NCI-H1417 treated with DMSO at 0.1 percent for 48 hours (cell line): Measurements from ENCODE around the gene NFILZ.
"Not testable (repeated sequence)": the region's sequence is repeated elsewhere in the genome, so short reads cannot be mapped to it uniquely, and the experiment has no call there.

ENCODE experiments used
- DNase-seq: peaks from one replicate; lab custom pipeline; 2025; lab: John Stamatoyannopoulos, UW

Gene NFILZ

DNA sequence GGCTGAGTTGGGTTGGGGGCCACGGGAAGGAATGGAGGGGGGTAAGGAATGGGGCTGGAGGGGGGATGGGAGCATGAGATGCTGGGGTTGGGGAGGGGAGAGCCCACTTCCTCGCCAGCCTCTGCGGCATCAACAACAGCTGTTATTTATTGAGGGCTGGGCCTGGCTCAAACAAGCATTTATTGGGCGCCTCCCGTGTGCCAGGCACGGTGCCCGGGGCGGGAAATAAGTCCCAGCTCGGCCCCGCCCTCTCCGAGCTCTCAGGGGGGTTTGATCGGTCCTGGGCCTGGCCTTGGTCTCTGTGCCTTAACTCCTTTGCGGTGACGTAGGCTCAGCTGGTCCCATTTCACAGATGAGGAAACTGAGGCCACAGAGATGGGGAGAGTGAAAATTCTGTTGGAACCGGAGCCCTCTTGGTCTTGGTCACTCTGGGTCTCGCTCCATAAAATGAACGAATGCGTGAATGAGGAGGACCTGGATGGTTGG lies 19.0 kb upstream of the NFILZ start:
- no peak for DNase-seq

DNA sequence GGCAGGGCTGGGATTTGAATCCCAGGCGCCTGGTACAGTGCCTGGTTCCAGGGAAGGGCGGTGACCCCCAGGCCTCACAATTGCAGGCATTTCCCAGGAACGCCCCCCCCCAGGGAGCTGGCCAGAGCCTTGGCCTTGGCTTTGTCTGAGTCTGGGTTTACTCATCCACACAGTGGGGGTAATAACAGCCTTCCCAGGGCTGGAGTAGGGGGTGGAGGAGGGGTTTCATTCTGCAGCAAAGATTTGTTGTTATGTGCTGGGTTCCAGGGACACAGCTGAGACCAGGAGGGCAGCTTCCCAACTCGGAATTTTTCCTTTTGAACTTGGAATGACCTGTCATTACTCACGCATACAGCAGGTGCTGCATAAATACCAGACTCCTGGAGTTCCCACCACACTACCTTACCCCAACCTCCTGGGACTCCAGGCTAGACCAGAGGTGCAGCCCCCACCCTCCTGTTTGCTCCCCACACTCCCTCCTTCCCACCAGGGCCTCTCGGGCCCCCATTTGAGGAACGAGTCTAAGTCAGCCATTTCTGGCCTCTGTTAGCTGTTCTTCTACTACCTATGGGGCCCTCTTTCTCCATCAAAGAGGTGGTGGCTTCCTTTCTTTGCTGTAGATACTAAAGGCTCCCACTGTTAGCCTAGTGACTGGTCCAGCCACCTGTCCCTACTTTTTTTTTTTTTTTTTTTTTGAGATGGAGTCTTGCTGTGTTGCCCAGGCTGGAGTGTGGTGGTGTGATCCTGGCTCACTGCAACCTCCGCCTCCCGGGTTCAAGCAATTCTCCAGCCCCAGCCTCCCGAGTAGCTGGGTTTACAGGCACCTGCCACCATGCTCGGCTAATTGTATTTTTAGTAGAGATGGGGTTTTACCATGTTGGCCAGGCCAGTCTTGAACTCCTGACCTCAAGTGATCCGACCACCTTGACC lies 18.3 kb upstream of the NFILZ start:
- no peak for DNase-seq

GRCh38 chr19:8612807-8613171 lies 17.6 kb upstream of the NFILZ start:
- no peak for DNase-seq

- DNase-seq, result no peak
Measured at GRCh38 chr19:8614455-8614854, 16.0 kb upstream of the NFILZ start.

DNA sequence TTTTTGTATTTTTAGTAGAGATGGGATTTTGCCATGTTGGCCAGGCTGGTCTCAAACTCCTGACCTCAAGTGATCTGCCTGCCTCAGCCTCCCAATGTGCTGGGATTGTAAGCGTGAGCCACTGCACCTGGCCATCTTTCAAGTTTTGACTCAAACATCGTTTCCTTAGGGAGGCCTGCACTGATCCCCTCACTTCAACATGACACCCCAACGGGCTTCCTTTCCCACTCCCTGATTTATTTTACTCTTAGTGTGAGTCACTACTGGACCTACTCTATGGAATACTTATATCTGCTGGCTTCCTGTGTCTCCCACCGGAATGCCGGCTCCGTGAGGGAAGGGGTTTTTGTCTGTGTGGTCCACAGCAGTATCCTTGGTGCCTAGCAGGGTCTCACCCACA lies 15.4 kb upstream of the NFILZ start:
- DNase-seq, result no peak

DNA sequence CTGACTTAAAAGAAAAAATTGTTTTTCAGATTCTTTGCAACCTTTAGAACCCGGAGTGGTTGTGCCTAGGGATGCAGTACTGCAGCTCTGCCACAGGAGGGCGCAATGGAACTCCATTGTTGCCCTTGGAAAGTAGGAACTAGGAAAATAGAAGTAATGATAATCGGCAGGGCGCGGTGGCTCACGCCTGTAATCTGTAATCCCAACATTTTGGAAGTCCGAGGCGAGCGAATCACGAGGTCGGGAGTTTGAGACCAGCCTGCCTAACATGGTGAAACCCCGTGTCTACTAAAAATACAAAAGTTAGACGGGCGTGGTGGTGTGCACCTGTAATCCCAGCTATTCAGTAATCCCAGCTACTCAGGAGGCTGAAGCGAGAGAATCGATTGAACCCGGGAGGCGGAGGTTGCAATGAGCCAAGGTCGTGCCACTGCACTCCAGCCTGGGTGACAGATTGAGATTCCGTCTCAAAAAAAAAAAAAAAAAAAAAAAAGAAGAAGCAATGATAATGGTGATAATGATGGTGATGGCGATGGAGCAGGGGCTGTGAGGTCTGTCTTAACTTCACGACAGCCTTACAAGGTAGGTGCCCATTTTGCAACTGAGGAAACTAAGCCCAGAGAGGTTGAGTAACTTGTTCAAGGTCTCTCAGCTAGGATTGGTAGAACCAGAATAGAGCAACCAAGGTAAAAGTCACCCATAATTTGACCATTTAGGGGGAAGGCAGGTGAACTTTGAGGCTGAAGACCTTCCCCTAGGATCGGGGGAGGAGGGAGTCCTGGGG lies 14.4 kb upstream of the NFILZ start:
- no peak for DNase-seq

DNA sequence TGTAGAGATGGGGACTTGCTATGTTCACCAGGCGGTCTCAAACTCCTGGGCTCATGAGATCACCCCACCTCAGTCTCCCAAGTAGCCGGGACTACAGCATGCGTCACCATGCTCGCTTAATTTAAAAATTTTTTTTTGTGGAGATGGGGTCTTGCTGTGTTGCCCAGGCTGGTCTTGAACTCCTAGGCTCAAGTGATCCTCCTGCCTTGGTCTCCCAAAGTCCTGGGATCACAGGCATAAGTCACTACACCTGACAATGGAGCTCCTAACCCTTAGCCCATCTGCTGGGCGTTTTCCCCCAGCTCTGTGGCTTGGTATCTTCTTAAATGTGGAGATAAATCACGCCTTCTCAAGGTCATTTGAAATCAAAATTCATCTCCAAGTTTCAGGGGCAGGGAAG lies 13.6 kb upstream of the NFILZ start:
- DNase-seq, result no peak

DNA sequence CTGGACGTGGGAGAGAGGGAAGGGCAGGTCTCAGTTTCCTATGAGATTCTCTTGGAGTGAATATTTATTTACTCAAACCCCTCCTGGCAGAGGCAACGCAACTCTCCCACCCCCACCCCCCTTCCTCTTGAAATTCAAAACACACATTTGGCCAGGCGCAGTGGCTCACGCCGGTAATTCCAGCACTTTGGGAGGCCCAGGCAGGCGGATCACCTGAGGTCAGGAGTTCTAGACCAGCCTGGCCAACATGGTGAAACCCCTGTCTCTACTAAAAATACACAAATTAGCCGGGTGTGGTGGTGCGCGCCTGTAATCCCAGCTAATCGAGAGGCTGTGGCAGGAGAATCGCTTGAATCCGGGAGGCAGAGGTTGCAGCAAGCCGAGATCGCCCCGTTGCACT lies 13.1 kb upstream of the NFILZ start:
- DNase-seq, result not testable (repeated sequence)

- no peak for DNase-seq
Measured at GRCh38 chr19:8617984-8618383, 12.4 kb upstream of the NFILZ start.

GRCh38 chr19:8618751-8619150 lies 11.7 kb upstream of the NFILZ start:
- DNase-seq, result no peak

GRCh38 chr19:8622886-8623285 lies 7.5 kb upstream of the NFILZ start:
- DNase-seq, result not testable (repeated sequence)

DNA sequence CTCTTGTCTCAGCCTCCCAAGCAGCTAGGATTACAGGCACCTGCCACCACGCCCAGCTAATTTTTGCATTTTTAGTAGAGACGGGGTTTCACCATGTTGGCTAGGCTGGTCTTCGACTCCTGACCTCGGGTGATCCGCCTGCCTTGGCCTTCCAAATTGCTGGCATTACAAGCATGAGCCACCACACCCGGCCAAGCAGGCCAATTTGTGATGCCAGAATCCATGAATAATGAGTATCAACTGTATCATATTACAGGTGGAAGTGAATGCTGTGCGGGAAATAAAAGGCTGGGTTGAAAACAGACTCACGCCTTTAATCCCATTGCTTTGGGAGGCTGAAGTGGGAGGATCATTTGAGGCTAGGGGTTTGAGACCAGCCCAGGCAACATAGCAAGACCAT lies 3.6 kb upstream of the NFILZ start:
- DNase-seq, result no peak

- no peak for DNase-seq
Measured at GRCh38 chr19:8629184-8629583, 1.2 kb upstream of the NFILZ start.

DNA sequence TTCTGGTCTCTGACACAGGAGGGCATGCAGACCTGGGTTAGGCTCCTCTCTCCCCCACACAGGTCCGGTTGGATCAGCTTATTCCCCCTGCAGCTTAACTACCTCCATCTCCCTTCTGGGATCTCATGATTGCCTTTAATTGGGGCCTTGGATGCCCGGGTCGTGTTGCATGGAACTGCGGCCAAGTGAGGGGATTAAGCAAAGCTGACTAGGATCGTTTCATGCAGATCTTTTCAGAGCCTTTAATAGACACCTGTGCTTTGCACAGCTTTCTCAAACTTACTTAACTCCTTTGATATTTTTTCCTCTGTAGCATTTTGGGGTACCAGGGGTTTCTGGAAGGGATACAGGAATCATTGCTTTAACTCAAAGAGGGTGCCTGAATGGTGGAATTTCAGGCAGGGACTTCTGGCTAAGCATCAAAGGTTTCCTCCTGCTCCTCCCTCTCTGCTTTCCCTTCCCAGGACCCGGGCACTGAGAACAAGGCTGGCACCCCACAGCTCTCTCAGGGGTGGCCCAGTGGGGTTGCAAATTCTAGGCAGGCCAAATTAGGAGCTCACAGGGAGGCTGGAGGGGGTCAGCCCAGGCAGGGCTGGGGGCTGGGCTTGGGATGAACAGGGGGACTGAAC lies 477 bp downstream of the NFILZ start:
- no peak for DNase-seq

GRCh38 chr19:8631425-8631819 lies 989 bp downstream of the NFILZ start:
- no peak for DNase-seq

DNA sequence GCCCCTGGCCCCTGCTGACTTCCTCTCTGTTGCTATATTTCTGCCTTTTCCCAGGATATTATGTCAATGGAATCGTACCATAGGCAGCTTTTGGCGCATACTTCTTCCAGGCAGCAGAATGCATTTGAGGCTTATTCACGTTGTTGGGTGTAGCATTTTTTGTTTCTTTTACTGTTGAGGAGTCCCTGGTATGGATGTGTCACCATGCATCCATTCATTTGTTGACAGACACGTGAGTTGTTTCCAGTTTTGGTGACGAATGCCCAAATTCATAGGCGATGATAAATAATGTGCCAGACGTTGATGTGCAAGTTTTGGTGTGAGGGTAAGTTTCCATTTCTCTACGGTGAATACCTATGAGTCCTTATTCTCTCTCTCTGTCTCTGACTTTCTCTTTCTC lies 5.0 kb downstream of the NFILZ start:
- no peak for DNase-seq

DNA sequence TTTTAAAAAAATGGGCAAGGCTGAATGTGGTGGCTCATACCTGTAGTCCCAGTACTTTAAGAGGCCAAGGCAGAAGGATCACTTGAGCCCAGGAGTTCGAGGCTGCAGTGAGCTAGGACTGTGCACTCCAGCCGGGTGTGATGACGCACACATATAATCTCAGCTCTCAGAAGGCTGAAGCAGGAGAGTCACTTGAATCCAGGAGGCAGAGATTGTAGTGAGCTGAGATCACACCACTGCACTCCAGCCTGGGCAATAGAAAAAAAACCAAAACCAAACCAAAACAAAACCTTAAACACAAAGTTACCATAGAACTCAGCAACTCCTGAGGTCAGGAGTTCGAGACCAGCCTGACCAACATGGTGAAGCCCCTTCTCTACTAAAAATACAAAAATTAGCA lies 6.6 kb downstream of the NFILZ start:
- not testable (repeated sequence) for DNase-seq

DNA sequence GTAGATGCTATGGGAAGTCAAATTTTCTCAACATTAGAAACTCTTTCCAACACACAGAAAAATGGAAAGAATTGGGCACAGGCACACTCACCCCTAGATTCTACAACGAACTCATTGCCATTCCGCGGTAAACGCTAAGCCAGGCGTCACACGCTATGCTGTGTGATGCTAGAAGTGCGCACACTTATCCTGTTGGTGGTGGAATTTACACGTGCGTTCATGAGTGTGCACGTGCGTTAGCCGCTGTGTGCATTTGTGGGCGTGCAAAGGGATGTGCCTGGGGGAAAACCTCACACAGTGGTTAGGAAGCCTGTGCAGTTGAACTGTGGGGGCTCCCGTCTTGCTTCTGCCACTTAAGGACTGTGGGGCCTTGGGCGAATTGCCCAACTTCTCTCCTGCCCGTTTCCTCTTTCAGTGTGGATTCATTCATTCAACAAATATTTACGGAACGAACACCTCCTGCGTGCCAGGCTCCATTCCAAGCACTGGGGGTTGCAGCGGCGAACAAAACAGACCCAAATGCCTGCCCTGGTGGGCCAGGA lies 7.7 kb downstream of the NFILZ start:
- no peak for DNase-seq

GRCh38 chr19:8639821-8640401 lies 9.5 kb downstream of the NFILZ start:
- no peak for DNase-seq

DNA sequence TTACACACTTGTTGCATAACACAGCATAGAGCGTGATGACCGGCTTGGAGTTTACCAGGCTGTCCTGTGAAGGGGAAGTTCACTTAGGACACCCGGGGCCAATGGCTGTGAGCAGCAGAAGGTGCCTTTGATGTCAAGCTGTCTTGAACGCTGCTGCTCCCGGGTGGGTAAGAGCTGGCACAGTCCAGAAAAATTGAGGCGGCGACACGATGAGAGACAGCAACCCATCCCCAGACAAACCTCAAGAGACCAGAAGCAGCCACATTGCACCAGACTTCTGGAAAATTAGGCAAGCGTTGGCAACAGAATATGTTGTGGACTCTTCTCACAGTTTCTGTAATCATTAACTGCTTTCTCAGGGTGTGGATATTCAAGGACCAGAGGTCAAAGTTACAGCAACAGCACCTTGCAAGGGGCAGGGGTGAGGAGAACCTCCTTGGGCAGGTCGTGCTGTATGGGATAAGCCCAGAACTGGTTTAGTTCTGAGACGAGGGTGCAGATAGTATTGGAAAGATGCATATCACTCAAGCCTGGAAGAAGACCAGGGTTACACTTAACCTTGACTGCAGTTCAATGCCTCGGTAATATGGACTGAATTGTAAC lies 10.1 kb downstream of the NFILZ start:
- no peak for DNase-seq

- DNase-seq, result no peak
Measured at GRCh38 chr19:8641221-8641907, 10.9 kb downstream of the NFILZ start.
